Neutrophil (primary cell): Measurements from ENCODE around the gene DOCK4.

Experiments
- H3K27ac ChIP-seq: fragments of 200-600 bp; sonication (generic); 2 replicates; pipeline ENCODE4 v1.5.1; 2016; ENCODE audit warnings: mild to moderate bottlenecking, moderate library complexity
- H3K27me3 ChIP-seq: fragments of 200-600 bp; sonication (generic); 2 replicates; pipeline ENCODE4 v1.6.0; 2016; ENCODE audit warnings: mild to moderate bottlenecking
- H3K36me3 ChIP-seq: fragments of 200-600 bp; sonication (generic); 2 replicates; pipeline ENCODE4 v1.5.1; 2017
- H3K4me1 ChIP-seq, 2 experiments: fragments of 200-600 bp in 1 of 2; sonication (generic) in 1 of 2; 1 replicate in 1 of 2; 2 replicates in 1 of 2; pipeline versions ENCODE4 v1.5.1 to v1.6.1; 2013 to 2016; ENCODE audit warnings: low read depth in 1 of 2, low read length in 1 of 2, mild to moderate bottlenecking in 1 of 2, moderate library complexity in 1 of 2; ENCODE audit not compliant: control insufficient read depth in 1 of 2, insufficient read depth in 1 of 2
- H3K4me3 ChIP-seq, 2 experiments: fragments of 200-600 bp in 1 of 2; sonication (generic) in 1 of 2; 1 replicate in 1 of 2; 2 replicates in 1 of 2; pipeline ENCODE4 v1.5.1; 2013 to 2016; ENCODE audit warnings: low read depth in 1 of 2, low read length in 1 of 2, mild to moderate bottlenecking in 1 of 2, moderate library complexity in 1 of 2
- H3K9me3 ChIP-seq: fragments of 200-600 bp; sonication (generic); 2 replicates; pipeline ENCODE4 v1.5.1; 2016
- CTCF ChIP-seq: fragments of 200-600 bp; sonication (generic); IDR thresholded peaks from 2 replicates; pipeline ENCODE4 v1.5.1; 2016; ENCODE audit warnings: antibody characterized with exemption

The DOCK4 gene

DNA sequence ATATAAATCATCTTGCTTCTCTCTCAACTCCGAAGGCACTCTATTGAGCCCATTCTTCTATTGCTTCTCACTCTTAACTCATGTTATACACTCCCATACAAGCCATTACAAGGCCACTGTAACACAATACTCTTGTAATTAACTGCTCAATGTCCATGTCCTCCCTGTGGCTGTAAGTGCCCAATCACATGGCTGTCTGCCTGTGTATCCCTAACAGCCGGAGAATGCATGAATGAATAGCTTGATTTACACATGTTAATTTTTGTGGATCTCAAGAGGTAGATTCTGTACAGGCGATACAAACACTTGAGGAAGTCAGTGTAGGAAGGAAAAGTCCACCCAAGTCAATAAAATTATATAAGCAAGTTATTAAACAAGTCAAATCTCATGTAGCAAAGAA lies 215.6 kb downstream of the DOCK4 start:
- H3K27ac ChIP-seq: no peak overlapping the region
- H3K27me3 ChIP-seq: no peaks in the 10 kb centered on the region
- H3K4me1 ChIP-seq: peaks cover 16 to 17% of the 10 kb centered on the region in 2 experiments
- H3K9me3 ChIP-seq: no peaks in the 10 kb centered on the region
- H3K4me3 ChIP-seq: no peak overlapping the region
- H3K36me3 ChIP-seq: no peaks in the 10 kb centered on the region
- TF ChIP-seq CTCF: no peak

DNA sequence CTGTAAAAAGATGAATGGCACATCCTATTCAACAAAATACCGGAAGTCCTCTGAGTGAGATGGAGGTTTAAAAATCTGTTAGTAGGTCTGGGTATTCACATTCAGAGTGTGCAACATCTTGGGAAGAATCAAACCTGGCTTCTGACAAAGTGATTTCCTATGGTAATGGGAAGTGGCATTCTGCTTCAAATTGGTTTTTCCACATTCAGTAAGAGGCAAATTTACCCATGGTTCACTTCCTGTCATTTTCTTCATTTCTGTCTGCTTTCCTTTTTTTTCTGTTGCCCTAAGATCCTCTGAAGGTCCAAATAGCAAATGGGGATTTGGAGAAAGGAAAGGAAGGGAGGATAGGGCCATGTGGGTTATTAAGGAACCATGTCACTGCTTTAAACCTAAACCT lies 218.3 kb downstream of the DOCK4 start:
- H3K4me3 ChIP-seq: no peak overlapping the region
- TF ChIP-seq CTCF: no peak
- H3K9me3 ChIP-seq: no peaks in the 10 kb centered on the region
- peak overlapping the region; percentile 82 for H3K27ac ChIP-seq
- H3K36me3 ChIP-seq: no peaks in the 10 kb centered on the region
- peaks cover 16 to 17% of the 10 kb centered on the region in 2 experiments for H3K4me1 ChIP-seq
- H3K27me3 ChIP-seq: no peaks in the 10 kb centered on the region

DNA sequence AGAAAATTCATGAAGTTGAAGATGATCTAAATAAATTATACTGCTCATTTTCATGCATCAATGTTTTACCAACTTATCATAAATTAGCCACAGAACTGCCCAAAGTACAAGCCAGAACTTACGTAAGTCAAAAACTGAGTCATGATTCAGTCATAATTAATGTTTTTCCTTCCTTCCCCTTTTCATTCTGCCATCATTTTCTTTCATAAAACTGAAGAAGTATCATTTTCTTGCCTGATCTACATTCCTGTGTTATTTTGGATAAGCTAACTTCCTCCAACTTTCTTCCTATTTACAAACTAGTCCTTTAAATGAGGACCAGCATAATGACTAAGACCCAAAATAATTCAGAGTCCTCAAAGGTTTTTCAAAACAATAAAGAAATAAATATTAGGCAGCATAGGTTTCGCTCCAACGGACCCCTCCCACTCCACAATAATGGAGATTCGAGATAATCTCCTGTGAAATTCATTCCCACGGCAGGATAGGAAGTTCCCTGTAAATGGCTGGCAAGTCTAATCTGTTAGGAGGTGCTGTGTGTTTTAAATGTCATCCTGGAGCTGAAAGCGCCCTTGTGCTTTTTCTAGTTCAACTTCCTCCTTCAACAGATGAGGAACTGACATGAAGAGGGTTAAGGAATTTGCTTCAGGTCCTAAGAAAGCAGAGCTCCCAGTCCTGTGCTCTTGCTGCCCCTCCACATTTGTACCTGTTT lies 218.9 kb downstream of the DOCK4 start:
- H3K27ac ChIP-seq: peak overlapping the region; percentile 82
- peaks cover 16 to 17% of the 10 kb centered on the region in 2 experiments for H3K4me1 ChIP-seq
- no peak for TF ChIP-seq CTCF
- H3K27me3 ChIP-seq: no peaks in the 10 kb centered on the region
- no peaks in the 10 kb centered on the region for H3K36me3 ChIP-seq
- peak overlapping the region in 1 of 2 experiments; percentile 19 for H3K4me3 ChIP-seq
- no peaks in the 10 kb centered on the region for H3K9me3 ChIP-seq

- Histone ChIP-seq H3K4me3 (no peak overlapping the region), H3K9me3 (no peaks in the 10 kb centered on the region), H3K27ac (peak overlapping the region; percentile 82), H3K4me1 (peaks cover 16 to 17% of the 10 kb centered on the region in 2 experiments), H3K36me3 (no peaks in the 10 kb centered on the region), H3K27me3 (no peaks in the 10 kb centered on the region)
- no peak for TF ChIP-seq CTCF
Measured at GRCh38 chr7:111986601-111987000, 219.6 kb downstream of the DOCK4 start.

DNA sequence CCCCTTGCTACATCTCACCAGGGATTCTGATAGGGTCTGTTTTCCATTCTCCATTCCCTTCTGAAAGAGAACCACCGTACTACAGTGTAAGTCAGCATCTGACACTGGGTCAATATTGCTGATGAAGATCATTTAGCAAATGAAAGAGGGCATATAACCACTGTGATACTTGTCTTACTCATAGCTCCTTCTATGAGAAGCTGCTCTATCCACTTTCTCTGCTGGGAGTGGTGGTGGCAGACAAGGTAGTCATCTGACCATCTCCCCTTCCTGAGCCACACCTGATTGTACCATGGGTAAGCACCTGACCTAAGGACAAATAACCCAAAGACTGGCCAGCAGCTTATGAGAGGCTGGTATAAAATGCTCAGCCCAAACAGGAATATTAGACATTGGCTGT lies 220.4 kb downstream of the DOCK4 start:
- Histone ChIP-seq H3K9me3 (no peaks in the 10 kb centered on the region), H3K36me3 (no peaks in the 10 kb centered on the region), H3K4me1 (peaks cover 16 to 17% of the 10 kb centered on the region in 2 experiments), H3K27me3 (no peaks in the 10 kb centered on the region), H3K27ac (no peak overlapping the region), H3K4me3 (no peak overlapping the region)
- no peak for TF ChIP-seq CTCF
